Right kidney (tissue), 1 donor: ENCODE results near the gene CKS2.

Source experiments
- DNase-seq: peaks from one replicate; pipeline ENCODE4 v3.0.0-alpha.2; 2016

CKS2 gene

DNA sequence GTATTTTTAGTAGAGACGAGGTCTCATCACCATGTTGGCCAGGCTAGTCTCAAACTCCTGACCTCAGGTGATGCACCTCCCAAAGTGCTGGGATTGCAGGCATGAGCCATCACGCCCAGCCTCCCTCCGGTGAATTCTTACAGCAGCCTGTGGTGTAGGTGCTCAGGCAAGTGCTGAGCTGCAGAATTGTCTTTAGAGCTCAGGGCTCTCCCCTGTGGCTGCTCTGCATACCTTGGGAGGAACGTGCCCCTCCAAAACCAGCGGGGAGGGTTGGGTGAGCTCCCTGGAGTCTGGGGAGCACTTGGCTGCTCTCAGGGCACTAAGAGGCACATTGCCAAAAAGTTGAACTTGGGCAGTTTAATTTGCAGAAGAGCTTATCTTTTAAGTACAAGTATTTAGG lies 36.7 kb downstream of the CKS2 start:
- no peak for DNase-seq

GRCh38 chr9:89349607-89350006 lies 38.6 kb downstream of the CKS2 start:
- DNase-seq: no peak

DNA sequence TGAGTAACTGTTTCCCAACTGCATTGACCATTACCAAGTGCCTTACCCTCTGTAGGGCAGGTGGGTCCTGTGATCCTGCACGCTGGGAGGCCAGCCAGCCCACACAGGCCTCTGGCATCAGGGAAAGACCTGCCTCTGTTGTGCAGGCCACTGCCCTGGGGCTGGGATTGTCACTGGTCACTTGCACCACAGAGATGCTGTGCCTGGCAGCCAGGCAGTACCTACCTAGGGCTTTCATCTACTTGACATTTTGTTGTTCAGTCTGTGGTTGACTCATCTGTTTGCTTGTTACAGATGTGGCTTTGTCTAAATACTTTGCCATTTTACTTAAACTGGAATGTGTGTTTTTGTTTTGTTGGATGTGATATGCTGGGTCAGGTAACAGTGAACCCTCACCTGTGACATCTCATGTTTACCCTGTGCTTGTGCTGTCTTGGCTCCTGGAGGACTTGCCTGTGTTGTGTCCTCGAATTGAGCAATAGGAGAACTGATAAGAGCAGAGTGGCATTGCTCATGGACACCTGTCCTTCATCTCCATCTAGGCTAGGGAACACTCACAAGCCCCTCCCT lies 40.1 kb downstream of the CKS2 start:
- no peak for DNase-seq

- no peak for DNase-seq
Observed at GRCh38 chr9:89351584-89352300, 40.7 kb downstream of the CKS2 start.

GRCh38 chr9:89352451-89352850 lies 41.5 kb downstream of the CKS2 start:
- DNase-seq: no peak

DNA sequence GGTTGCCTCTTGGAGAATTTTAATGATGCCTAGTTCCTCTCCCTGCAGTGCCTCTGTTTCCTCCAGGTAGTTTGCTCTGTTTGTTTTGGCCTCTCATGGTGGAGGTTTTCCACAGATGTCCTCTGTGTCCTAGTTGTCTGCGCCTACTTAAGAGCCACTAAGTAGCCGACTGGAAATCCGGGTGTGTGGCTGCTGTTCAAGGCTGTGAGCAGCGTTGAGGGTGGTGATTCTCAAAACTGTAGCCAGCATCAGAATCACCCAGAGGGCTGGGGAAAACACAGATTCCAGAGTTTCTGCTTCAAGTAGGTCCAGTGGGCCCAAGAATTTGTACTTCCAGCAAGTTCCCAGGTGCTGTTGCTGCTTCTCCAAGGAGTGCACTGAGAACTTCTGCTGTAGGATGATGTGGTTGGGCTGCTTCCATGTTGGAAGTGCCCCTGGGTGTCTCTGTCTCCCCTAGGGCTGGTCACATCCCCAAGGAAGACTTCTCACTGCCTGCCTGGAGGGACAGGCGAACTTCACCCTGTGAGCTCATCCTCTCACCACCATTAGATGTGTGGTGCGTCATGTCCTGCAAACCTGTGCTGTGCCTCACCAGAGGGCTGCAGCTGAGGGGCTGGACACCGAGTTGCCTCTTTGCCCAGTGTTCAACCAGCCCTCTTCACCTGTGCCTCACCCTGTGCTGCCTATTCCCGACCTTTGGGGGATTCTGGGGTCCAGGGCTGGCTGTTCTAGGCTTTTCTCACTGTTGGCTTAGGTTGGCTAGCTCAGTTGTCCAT lies 42.1 kb downstream of the CKS2 start:
- no peak for DNase-seq

DNA sequence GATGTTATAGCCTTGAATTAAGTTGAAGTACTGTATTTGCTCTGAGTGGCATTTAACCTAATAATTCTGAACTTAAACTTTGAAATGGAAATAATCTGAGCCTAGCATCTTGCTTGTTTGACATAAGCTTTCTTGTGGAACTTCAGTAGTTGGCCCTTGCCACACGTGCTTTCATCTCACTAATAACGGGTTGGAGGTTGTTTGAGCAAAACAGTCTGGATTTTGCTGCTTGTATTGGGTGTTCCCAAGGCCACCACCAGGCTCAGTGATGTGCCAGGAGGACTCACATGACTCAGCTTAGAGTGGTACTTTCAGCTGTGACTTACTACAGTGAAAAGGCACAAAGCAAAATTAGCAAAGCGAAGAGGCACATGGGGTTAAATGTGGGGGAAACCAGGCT lies 43.0 kb downstream of the CKS2 start:
- DNase-seq: no peak

- DNase-seq: no peak
Observed at GRCh38 chr9:89354471-89354870, 43.5 kb downstream of the CKS2 start.

DNA sequence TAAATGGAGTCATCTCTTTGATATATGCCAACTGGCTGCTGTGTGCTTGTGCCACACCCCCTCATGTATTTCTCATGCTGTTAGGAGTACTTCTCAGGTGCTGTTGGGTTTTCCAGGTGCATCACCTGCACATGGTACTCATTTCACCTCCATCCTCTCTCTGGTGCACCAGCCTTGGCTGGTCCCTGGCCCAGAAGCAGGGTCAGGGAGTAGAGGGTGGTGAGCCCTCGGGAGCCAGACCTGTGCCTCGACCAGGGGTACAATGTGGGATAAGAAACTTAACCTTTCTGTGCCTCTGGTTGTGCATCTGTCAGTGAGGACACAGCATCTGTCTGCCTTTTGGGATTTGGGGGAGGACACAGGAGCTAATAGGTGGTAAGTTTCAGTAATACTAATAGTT lies 45.8 kb downstream of the CKS2 start:
- DNase-seq: no peak

DNA sequence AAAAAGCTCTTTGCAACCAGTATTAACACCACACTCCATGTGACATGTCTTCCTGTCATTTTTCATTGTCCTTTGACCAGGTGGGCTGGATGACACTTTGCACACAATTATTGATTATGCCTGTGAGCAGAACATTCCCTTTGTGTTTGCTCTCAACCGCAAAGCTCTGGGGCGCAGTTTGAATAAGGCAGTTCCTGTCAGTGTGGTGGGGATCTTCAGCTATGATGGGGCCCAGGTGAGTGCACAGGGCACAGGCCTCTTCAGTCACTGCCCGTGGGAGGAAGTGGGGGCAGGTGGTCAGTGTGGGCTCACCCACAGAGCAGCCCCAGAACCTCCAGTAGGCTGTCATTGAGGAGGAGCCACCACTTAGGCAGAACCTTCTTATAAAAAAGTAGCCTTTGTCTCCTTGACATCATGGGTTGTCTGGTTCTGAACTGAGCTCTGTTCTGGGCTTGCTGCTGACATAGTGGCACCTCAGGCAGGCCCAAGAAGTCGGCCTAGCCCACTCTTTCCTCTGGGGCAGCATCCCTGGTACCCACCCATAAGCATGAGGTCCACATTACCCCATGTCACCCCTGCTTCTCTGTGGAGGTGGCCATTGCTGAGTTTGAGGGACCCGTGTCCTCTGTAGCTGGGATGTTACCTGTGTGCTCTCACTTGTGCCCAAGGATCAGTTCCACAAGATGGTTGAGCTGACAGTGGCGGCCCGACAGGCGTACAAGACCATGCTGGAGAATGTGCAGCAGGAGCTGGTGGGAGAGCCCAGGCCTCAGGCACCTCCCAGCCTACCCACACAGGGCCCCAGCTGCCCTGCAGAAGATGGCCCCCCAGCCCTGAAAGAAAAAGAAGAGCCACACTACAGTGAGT lies 46.6 kb downstream of the CKS2 start:
- no peak for DNase-seq

GRCh38 chr9:89358376-89358916 lies 47.5 kb downstream of the CKS2 start:
- DNase-seq: no peak

GRCh38 chr9:89358985-89359384 lies 48.0 kb downstream of the CKS2 start:
- no peak for DNase-seq

- no peak for DNase-seq
Observed at GRCh38 chr9:89359751-89360261, 48.8 kb downstream of the CKS2 start.

- no peak for DNase-seq
Observed at GRCh38 chr9:89360465-89360864, 49.5 kb downstream of the CKS2 start.

DNA sequence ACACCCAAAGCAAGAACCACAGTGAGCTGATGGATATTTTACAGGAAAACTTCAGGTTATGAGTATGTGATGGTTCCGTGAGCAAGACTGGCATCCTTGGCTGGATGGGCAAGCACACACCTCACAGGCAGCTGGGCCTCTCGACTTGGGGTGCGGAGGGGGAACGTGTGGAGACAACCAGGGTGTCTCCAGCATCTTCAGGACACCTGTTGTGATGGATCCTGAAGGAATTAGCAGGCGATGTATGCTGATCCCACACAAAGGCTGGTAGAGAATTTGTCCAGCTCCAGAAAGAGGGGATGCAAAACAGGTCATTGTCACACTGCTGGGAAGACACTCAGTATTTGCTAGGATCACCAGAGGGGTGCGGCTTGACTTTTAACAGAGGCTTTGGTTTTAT lies 50.0 kb downstream of the CKS2 start:
- DNase-seq: no peak

DNA sequence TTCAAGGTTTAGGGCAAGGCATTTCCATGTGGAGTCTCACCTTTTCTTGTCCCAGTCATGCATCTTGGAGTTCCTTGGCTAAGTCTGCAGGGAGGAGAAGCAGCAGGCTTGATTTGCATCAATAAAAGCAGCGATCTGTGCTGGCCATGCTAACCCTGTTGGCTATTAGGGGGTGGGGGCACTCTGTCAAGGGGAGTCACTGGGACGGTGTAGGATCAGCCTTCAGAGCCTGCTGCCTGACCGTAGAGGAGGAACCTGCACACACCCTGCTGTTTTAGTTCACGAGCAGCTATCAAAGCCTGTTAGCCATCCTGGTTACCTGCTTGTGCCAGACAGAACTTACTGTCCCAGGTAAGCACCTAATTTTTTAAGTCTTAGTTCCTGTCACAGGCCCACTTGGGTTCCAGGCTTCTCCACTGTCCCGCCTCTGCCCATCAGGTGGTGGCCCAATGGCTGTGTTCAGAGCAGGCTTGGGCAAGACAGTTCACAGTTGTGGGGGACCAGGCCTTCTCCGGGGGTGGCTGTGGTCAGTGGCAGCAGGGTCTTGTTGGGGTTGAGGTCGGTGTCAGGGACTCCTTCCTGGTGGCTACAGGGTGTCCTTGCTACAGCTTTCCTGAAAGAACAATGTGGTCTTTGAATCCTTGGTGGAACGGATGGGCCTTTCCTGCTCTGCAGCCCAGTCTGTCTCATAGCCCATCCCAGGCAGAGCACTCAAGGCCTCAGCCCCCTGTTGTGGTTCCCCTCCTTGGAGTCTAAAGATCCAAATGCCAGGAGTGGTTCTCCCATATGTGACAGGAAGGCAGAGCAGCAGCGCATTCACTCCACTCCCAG lies 51.0 kb downstream of the CKS2 start:
- DNase-seq: no peak

DNA sequence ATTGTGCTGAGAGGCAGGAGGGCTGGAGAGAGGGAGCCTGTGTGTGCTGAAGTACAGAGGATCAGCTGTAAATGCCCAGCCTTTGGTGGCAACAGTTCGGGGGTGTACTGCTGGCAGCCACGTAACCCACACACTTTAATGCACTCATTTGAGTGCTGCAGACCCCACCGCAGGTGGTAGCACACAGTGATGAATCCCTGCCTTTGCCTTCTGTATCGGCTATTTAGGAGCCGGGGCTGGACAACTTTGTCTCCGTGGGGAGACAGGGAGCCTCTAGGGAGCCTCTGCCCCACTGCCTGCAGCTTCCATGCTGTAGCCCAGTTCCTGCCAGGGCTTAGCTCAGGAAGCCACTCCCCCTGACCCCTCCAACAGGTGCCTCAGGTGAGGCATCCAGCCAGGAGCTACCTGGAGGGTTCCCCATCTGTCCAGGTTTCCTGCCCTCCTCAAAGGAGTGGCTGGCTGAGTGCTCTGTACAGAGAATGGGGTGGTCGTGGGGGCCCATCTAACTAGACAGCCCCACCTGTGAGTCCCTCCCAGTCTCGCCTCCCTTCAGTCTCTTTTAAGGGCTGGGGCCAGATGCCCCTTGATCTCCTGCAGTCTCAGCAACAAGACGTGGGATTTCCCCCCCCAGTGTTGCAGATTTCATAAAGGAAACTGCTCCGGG lies 51.8 kb downstream of the CKS2 start:
- DNase-seq: no peak

- DNase-seq: no peak
Observed at GRCh38 chr9:89363311-89363670, 52.3 kb downstream of the CKS2 start.

DNA sequence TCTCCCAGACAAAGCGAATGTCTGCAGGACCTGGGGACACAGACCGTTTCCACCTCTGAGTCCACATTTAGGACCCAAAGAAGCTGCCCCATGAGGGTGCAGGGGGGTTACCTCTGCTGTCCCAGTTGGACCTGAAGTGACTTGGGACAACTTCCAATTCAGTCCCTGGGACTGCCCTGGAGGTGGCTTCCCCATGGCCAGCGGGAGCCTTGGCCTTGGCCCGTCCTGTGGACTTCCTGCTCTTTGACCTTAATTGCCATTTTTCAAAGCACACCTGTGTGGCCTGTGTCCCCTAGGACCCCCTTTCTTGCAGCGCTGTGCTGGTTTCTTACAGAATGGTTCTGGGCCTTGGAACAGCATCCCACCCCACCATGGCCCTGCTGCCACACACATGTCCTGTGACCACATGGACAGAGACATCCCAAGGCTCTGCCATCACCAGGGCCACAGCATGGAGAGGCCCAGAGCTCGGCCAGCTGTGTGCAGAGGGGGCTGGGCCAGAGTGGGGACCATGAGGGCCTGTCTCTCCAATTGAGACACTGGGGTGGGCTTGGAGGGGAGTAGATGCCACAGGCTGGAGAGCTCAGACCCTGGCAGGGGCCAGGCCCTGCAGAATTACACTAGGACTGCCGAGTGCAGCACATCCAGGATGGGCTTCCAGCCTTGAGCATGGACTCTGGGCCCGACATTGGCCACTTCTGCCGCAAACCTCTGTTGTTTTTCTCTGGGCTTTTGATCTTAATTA lies 53.1 kb downstream of the CKS2 start:
- no peak for DNase-seq
